ENCODE results near the gene RWDD4. TPM values are rescaled to one million over a fixed set of nuclear protein-coding genes. Genes with fewer than 3 reads are reported as not detected.

RWDD4 gene
- polyA plus RNA-seq, 2 donors, result 8.6 to 12.7 TPM

GRCh38 chr4:183674153-183674552 lies 15.2 kb upstream of the RWDD4 start:
- H3K4me1 ChIP-seq (ENCODE audit: control insufficient read depth in 2 of 2, insufficient read depth in 2 of 2, low read length in 1 of 2), result no peaks in the 10 kb centered on the region
- H3K4me3 ChIP-seq (ENCODE audit: low read depth in 1 of 2, low read length in 2 of 2), result no peak overlapping the region
- no peak overlapping the region for H3K27ac ChIP-seq (ENCODE audit: low read depth in 2 of 2, low read length in 1 of 2)
- no peaks in the 10 kb centered on the region for H3K27me3 ChIP-seq (ENCODE audit: control insufficient read depth in 1 of 2, insufficient read depth in 2 of 2, low read length in 2 of 2)
- WGBS, 2 donors, result 77 to 79% methylated on average over 3 of the region's 3 CpGs
- H3K36me3 ChIP-seq (ENCODE audit: control insufficient read depth in 2 of 2, insufficient read depth in 2 of 2, low read length in 1 of 2), result peaks cover 8 to 11% of the 10 kb centered on the region in 2 donors
- no peaks in the 10 kb centered on the region for H3K9me3 ChIP-seq (ENCODE audit: control insufficient read depth in 2 of 2, insufficient read depth in 1 of 2, low read depth in 1 of 2, low read length in 1 of 2)

- Histone ChIP-seq H3K4me3 (ENCODE audit: low read depth in 1 of 2, low read length in 2 of 2) (no peak overlapping the region), H3K9me3 (ENCODE audit: control insufficient read depth in 2 of 2, insufficient read depth in 1 of 2, low read depth in 1 of 2, low read length in 1 of 2) (no peaks in the 10 kb centered on the region), H3K27ac (ENCODE audit: low read depth in 2 of 2, low read length in 1 of 2) (no peak overlapping the region), H3K27me3 (ENCODE audit: control insufficient read depth in 1 of 2, insufficient read depth in 2 of 2, low read length in 2 of 2) (no peaks in the 10 kb centered on the region), H3K36me3 (ENCODE audit: control insufficient read depth in 2 of 2, insufficient read depth in 2 of 2, low read length in 1 of 2) (peaks cover 6 to 20% of the 10 kb centered on the region in 2 donors), H3K4me1 (ENCODE audit: control insufficient read depth in 2 of 2, insufficient read depth in 2 of 2, low read length in 1 of 2) (no peaks in the 10 kb centered on the region)
- 90 to 92% methylated on average over 12 of the region's 12 CpGs for WGBS, 2 donors
These were observed 12.1 kb upstream of the RWDD4 start for GRCh38 chr4:183670960-183671555.

- Histone ChIP-seq H3K4me1 (ENCODE audit: control insufficient read depth in 2 of 2, insufficient read depth in 2 of 2, low read length in 1 of 2) (no peaks in the 10 kb centered on the region), H3K27me3 (ENCODE audit: control insufficient read depth in 1 of 2, insufficient read depth in 2 of 2, low read length in 2 of 2) (no peaks in the 10 kb centered on the region), H3K4me3 (ENCODE audit: low read depth in 1 of 2, low read length in 2 of 2) (no peak overlapping the region), H3K36me3 (ENCODE audit: control insufficient read depth in 2 of 2, insufficient read depth in 2 of 2, low read length in 1 of 2) (peaks cover 8 to 24% of the 10 kb centered on the region in 2 donors), H3K9me3 (ENCODE audit: control insufficient read depth in 2 of 2, insufficient read depth in 1 of 2, low read depth in 1 of 2, low read length in 1 of 2) (no peaks in the 10 kb centered on the region), H3K27ac (ENCODE audit: low read depth in 2 of 2, low read length in 1 of 2) (no peak overlapping the region)
- WGBS, 2 donors, result 65 to 71% methylated on average over 3 of the region's 3 CpGs
These were observed 11.3 kb upstream of the RWDD4 start for GRCh38 chr4:183670251-183670650.

- Histone ChIP-seq H3K4me3 (ENCODE audit: low read depth in 1 of 2, low read length in 2 of 2) (no peak overlapping the region), H3K27me3 (ENCODE audit: control insufficient read depth in 1 of 2, insufficient read depth in 2 of 2, low read length in 2 of 2) (no peaks in the 10 kb centered on the region), H3K27ac (ENCODE audit: low read depth in 2 of 2, low read length in 1 of 2) (no peak overlapping the region), H3K4me1 (ENCODE audit: control insufficient read depth in 2 of 2, insufficient read depth in 2 of 2, low read length in 1 of 2) (no peaks in the 10 kb centered on the region), H3K36me3 (ENCODE audit: control insufficient read depth in 2 of 2, insufficient read depth in 2 of 2, low read length in 1 of 2) (peaks cover 12 to 21% of the 10 kb centered on the region in 2 donors), H3K9me3 (ENCODE audit: control insufficient read depth in 2 of 2, insufficient read depth in 1 of 2, low read depth in 1 of 2, low read length in 1 of 2) (no peaks in the 10 kb centered on the region)
- whole genome bisulfite sequencing, 2 donors, result 99 to 100% methylated on average over 1 of the region's 1 CpG
These were observed 7.1 kb upstream of the RWDD4 start for GRCh38 chr4:183666088-183666487.

- 4% methylated on average over 10 of the region's 10 CpGs for WGBS, 2 donors
- Histone ChIP-seq H3K27ac (ENCODE audit: low read depth in 2 of 2, low read length in 1 of 2) (peak overlapping the region; percentile 92 to 97), H3K36me3 (ENCODE audit: control insufficient read depth in 2 of 2, insufficient read depth in 2 of 2, low read length in 1 of 2) (peaks cover 4 to 5% of the 10 kb centered on the region in 2 donors), H3K9me3 (ENCODE audit: control insufficient read depth in 2 of 2, insufficient read depth in 1 of 2, low read depth in 1 of 2, low read length in 1 of 2) (no peaks in the 10 kb centered on the region), H3K4me1 (ENCODE audit: control insufficient read depth in 2 of 2, insufficient read depth in 2 of 2, low read length in 1 of 2) (no peaks in the 10 kb centered on the region), H3K27me3 (ENCODE audit: control insufficient read depth in 1 of 2, insufficient read depth in 2 of 2, low read length in 2 of 2) (no peaks in the 10 kb centered on the region), H3K4me3 (ENCODE audit: low read depth in 1 of 2, low read length in 2 of 2) (peak overlapping the region; percentile 85 to 99)
These were observed 872 bp upstream of the RWDD4 start for GRCh38 chr4:183659872-183660242.

- Histone ChIP-seq H3K27me3 (ENCODE audit: control insufficient read depth in 1 of 2, insufficient read depth in 2 of 2, low read length in 2 of 2) (no peaks in the 10 kb centered on the region), H3K9me3 (ENCODE audit: control insufficient read depth in 2 of 2, insufficient read depth in 1 of 2, low read depth in 1 of 2, low read length in 1 of 2) (no peaks in the 10 kb centered on the region), H3K4me1 (ENCODE audit: control insufficient read depth in 2 of 2, insufficient read depth in 2 of 2, low read length in 1 of 2) (no peaks in the 10 kb centered on the region), H3K27ac (ENCODE audit: low read depth in 2 of 2, low read length in 1 of 2) (peak overlapping the region in 1 of 2 donors; percentile 79), H3K4me3 (ENCODE audit: low read depth in 1 of 2, low read length in 2 of 2) (peak overlapping the region; percentile 85 to 99), H3K36me3 (ENCODE audit: control insufficient read depth in 2 of 2, insufficient read depth in 2 of 2, low read length in 1 of 2) (peaks cover 0 to 5% of the 10 kb centered on the region in 2 donors)
- 0% methylated on average over 31 to 38 of the region's 39 CpGs for WGBS, 2 donors
These were observed 490 bp downstream of the RWDD4 start for GRCh38 chr4:183658362-183659028.

- Histone ChIP-seq H3K27ac (ENCODE audit: low read depth in 2 of 2, low read length in 1 of 2) (no peak overlapping the region), H3K36me3 (ENCODE audit: control insufficient read depth in 2 of 2, insufficient read depth in 2 of 2, low read length in 1 of 2) (peaks cover 0 to 5% of the 10 kb centered on the region in 2 donors), H3K4me1 (ENCODE audit: control insufficient read depth in 2 of 2, insufficient read depth in 2 of 2, low read length in 1 of 2) (no peaks in the 10 kb centered on the region), H3K4me3 (ENCODE audit: low read depth in 1 of 2, low read length in 2 of 2) (no peak overlapping the region), H3K27me3 (ENCODE audit: control insufficient read depth in 1 of 2, insufficient read depth in 2 of 2, low read length in 2 of 2) (no peaks in the 10 kb centered on the region), H3K9me3 (ENCODE audit: control insufficient read depth in 2 of 2, insufficient read depth in 1 of 2, low read depth in 1 of 2, low read length in 1 of 2) (no peaks in the 10 kb centered on the region)
- WGBS, 2 donors, result 68 to 75% methylated on average over 3 of the region's 3 CpGs
These were observed 1.4 kb downstream of the RWDD4 start for GRCh38 chr4:183657564-183657963.

GRCh38 chr4:183645326-183645725 lies 13.7 kb downstream of the RWDD4 start:
- 83 to 89% methylated on average over 7 of the region's 7 CpGs for WGBS, 2 donors
- no peak overlapping the region for H3K27ac ChIP-seq (ENCODE audit: low read depth in 2 of 2, low read length in 1 of 2)
- peaks cover 2 to 8% of the 10 kb centered on the region in 2 donors for H3K36me3 ChIP-seq (ENCODE audit: control insufficient read depth in 2 of 2, insufficient read depth in 2 of 2, low read length in 1 of 2)

GRCh38 chr4:183639291-183639690 lies 19.7 kb downstream of the RWDD4 start:
- Histone ChIP-seq H3K27me3 (ENCODE audit: control insufficient read depth in 1 of 2, insufficient read depth in 2 of 2, low read length in 2 of 2) (no peaks in the 10 kb centered on the region), H3K9me3 (ENCODE audit: control insufficient read depth in 2 of 2, insufficient read depth in 1 of 2, low read depth in 1 of 2, low read length in 1 of 2) (no peaks in the 10 kb centered on the region), H3K4me3 (ENCODE audit: low read depth in 1 of 2, low read length in 2 of 2) (no peak overlapping the region), H3K27ac (ENCODE audit: low read depth in 2 of 2, low read length in 1 of 2) (no peak overlapping the region), H3K4me1 (ENCODE audit: control insufficient read depth in 2 of 2, insufficient read depth in 2 of 2, low read length in 1 of 2) (peaks cover 0 to 3% of the 10 kb centered on the region in 2 donors), H3K36me3 (ENCODE audit: control insufficient read depth in 2 of 2, insufficient read depth in 2 of 2, low read length in 1 of 2) (no peaks in the 10 kb centered on the region)
- WGBS, 2 donors, result 74% methylated on average over 3 of the region's 3 CpGs

More at GRCh38 chr4:183645326-183645725, 13.7 kb downstream of the RWDD4 start:
- no peaks in the 10 kb centered on the region for H3K4me1 ChIP-seq (ENCODE audit: control insufficient read depth in 2 of 2, insufficient read depth in 2 of 2, low read length in 1 of 2)
- no peaks in the 10 kb centered on the region for H3K27me3 ChIP-seq (ENCODE audit: control insufficient read depth in 1 of 2, insufficient read depth in 2 of 2, low read length in 2 of 2)
- no peak overlapping the region for H3K4me3 ChIP-seq (ENCODE audit: low read depth in 1 of 2, low read length in 2 of 2)
- H3K9me3 ChIP-seq (ENCODE audit: control insufficient read depth in 2 of 2, insufficient read depth in 1 of 2, low read depth in 1 of 2, low read length in 1 of 2), result no peaks in the 10 kb centered on the region

- H3K9me3 ChIP-seq (ENCODE audit: control insufficient read depth in 2 of 2, insufficient read depth in 1 of 2, low read depth in 1 of 2, low read length in 1 of 2), result no peaks in the 10 kb centered on the region
- H3K4me3 ChIP-seq (ENCODE audit: low read depth in 1 of 2, low read length in 2 of 2), result no peak overlapping the region
- no peaks in the 10 kb centered on the region for H3K36me3 ChIP-seq (ENCODE audit: control insufficient read depth in 2 of 2, insufficient read depth in 2 of 2, low read length in 1 of 2)
- 68 to 69% methylated on average over 5 of the region's 5 CpGs for WGBS, 2 donors
- H3K27ac ChIP-seq (ENCODE audit: low read depth in 2 of 2, low read length in 1 of 2), result no peak overlapping the region
- no peaks in the 10 kb centered on the region for H3K27me3 ChIP-seq (ENCODE audit: control insufficient read depth in 1 of 2, insufficient read depth in 2 of 2, low read length in 2 of 2)
- peaks cover 0 to 3% of the 10 kb centered on the region in 2 donors for H3K4me1 ChIP-seq (ENCODE audit: control insufficient read depth in 2 of 2, insufficient read depth in 2 of 2, low read length in 1 of 2)
These were observed 20.5 kb downstream of the RWDD4 start for GRCh38 chr4:183638436-183638835.

Data from esophagus (tissue), 2 donors.